Measurements from ENCODE around the gene NKX2-2. TPM values are rescaled to one million over a fixed set of nuclear protein-coding genes. Genes with fewer than 3 reads are reported as not detected.

The NKX2-2 gene
- total and polyA plus RNA-seq, 2 of the 8 experiments (the other 6 are each of a cell fraction or from before 2014, with no cell fraction given) = not detected

GRCh38 chr20:21523895-21524294 lies 10.0 kb upstream of the NKX2-2 start (continued):
- TF ChIP-seq CTBP2 (IDR thresholded peaks at IDR 0.05; ENCODE audit: borderline replicate concordance, insufficient read depth, insufficient read length, low read length) (no peak), USF2 (IDR thresholded peaks at IDR 0.05; ENCODE audit: low read length) (no peak)
